OCI-LY7 (cell line): Measurements from ENCODE around the gene ARID5B. TPM values are rescaled to one million over a fixed set of nuclear protein-coding genes. Genes with fewer than 3 reads are reported as not detected.

Source experiments
- BruUV-seq: library from RNA; stranded (reverse); fragments of 400-500 nt; replicated peaks from 2 replicates; lab custom pipeline; 2021; lab: Mats Ljungman, UMichigan
- CTCF ChIA-PET: fragments of 300-600 bp; sonication (Branson Sonifier 250); formaldehyde crosslinking; loops from one replicate; lab custom pipeline; 2022; ENCODE audit warnings: antibody characterized with exemption; ENCODE audit not compliant: unreplicated experiment; lab: Charles Lee
- POLR2A ChIA-PET: fragments of 300-600 bp; sonication (Branson Sonifier 250); formaldehyde crosslinking; loops from one replicate; lab custom pipeline; 2022; ENCODE audit warnings: antibody characterized with exemption; lab: Charles Lee
- DNase-seq: peaks from one replicate; pipeline ENCODE4 v3.0.0-alpha.2; 2015; ENCODE audit warnings: low spot score
- H2AFZ ChIP-seq: fragments of 200-600 bp; sonication (generic), shearing (Covaris generic); 2 replicates; pipeline ENCODE4 v1.6.1; 2014; ENCODE audit warnings: mild to moderate bottlenecking, antibody characterized with exemption, low read length, moderate library complexity
- H3K27ac ChIP-seq: fragments of 200-600 bp; sonication (generic); 2 replicates; pipeline ENCODE4 v1.5.1; 2014; ENCODE audit warnings: mixed run types, low read depth, mild to moderate bottlenecking, moderate library complexity, low read length, inconsistent platforms; ENCODE audit not compliant: poor library complexity, severe bottlenecking
- H3K36me3 ChIP-seq: fragments of 200-600 bp; sonication (generic); 2 replicates; pipeline ENCODE4 v1.6.1; 2014; ENCODE audit warnings: mild to moderate bottlenecking, antibody characterized with exemption, low read length, moderate library complexity, mixed read lengths; ENCODE audit not compliant: insufficient read depth
- H3K4me1 ChIP-seq: fragments of 200-600 bp; sonication (generic); 2 replicates; pipeline ENCODE4 v1.5.1; 2014; ENCODE audit warnings: mild to moderate bottlenecking, low read length; ENCODE audit not compliant: insufficient read depth, poor library complexity, severe bottlenecking
- H3K4me2 ChIP-seq: fragments of 200-600 bp; sonication (generic); 2 replicates; pipeline ENCODE4 v1.6.1; 2014; ENCODE audit warnings: mild to moderate bottlenecking, low read length
- H3K4me3 ChIP-seq: fragments of 200-600 bp; sonication (generic); 2 replicates; pipeline ENCODE4 v1.5.1; 2014; ENCODE audit warnings: mild to moderate bottlenecking, low read depth, low read length; ENCODE audit not compliant: poor library complexity, severe bottlenecking
- H3K79me2 ChIP-seq: fragments of 200-600 bp; sonication (generic); 2 replicates; pipeline ENCODE4 v1.6.1; 2016; ENCODE audit warnings: low read depth, mild to moderate bottlenecking, low read length, moderate library complexity, mixed read lengths; ENCODE audit not compliant: insufficient read depth
- H3K9me2 ChIP-seq: fragments of 200-600 bp; sonication (generic); 2 replicates; pipeline ENCODE4 v1.6.1; 2016; ENCODE audit warnings: mild to moderate bottlenecking, low read length, mixed read lengths; ENCODE audit not compliant: insufficient read depth
- H3K9me3 ChIP-seq: fragments of 200-600 bp; sonication (generic); 2 replicates; pipeline ENCODE4 v1.6.1; 2014; ENCODE audit warnings: mild to moderate bottlenecking, mixed run types, low read length, mixed read lengths
- H4K20me1 ChIP-seq: fragments of 200-600 bp; sonication (generic); 2 replicates; pipeline ENCODE4 v1.6.1; 2014; ENCODE audit warnings: mild to moderate bottlenecking, antibody characterized with exemption, low read length, moderate library complexity, mixed read lengths; ENCODE audit not compliant: insufficient read depth
- CTCF ChIP-seq: fragments of 200-600 bp; sonication (generic); conservative IDR thresholded peaks from 2 replicates; pipeline ENCODE4 v1.5.1; 2014; ENCODE audit warnings: mild to moderate bottlenecking, antibody characterized with exemption, low read length, moderate library complexity, mixed read lengths
- EZH2phosphoT487 ChIP-seq: fragments of 200-600 bp; sonication (generic); IDR thresholded peaks from 2 replicates; pipeline ENCODE4 v1.6.1; 2018; ENCODE audit warnings: low read depth, borderline replicate concordance, mild to moderate bottlenecking, mixed run types, antibody characterized with exemption, low read length, moderate library complexity, mixed read lengths
- intact Hi-C: fragments of 100-400 bp; cut with micrococcal nuclease; formaldehyde crosslinking; loops from one replicate; pipeline ENCODE4 v1.10.0; 2022; ENCODE audit not compliant: unreplicated experiment
- total RNA-seq, 2 experiments: library from RNA; depleted of rRNA in 1 of 2; stranded (reverse); fragments of >200 nt in 1 of 2; shearing (Covaris generic) in 1 of 2; gene quantifications; 2 replicates each; pipeline ENCODE4 v1.2.3, GENCODE V29; 2014 to 2022

ARID5B gene
- total RNA-seq, 2 experiments from 2014 or later: 38.0 to 56.7 TPM

- TF ChIP-seq CTCF (no peak), EZH2phosphoT487 (no peak)
- H3K9me2 ChIP-seq: no peaks in the 10 kb centered on the region
- H4K20me1 ChIP-seq: no peaks in the 10 kb centered on the region
- H3K36me3 ChIP-seq: no peaks in the 10 kb centered on the region
- H3K9me3 ChIP-seq: no peaks in the 10 kb centered on the region
- intact Hi-C loops: no loop called here
- peaks cover 42% of the 10 kb centered on the region for H3K4me1 ChIP-seq
- no peak overlapping the region for H3K4me3 ChIP-seq
- ChIA-PET POLR2A (interaction anchor here (0.6 kb wide), 1 partner anchor 119 kb away, joined by 3 read pairs; no protein-coding TSS in a partner anchor), CTCF (no interaction called here)
- no peak for DNase-seq
- H3K4me2 ChIP-seq: no peak overlapping the region
- H3K79me2 ChIP-seq: no peaks in the 10 kb centered on the region
- H2AFZ ChIP-seq: no peak overlapping the region
- no peak overlapping the region for H3K27ac ChIP-seq
- BruUV-seq: no TSS peak
These were observed 210.8 kb downstream of the ARID5B start for GRCh38 chr10:62112300-62112699.

GRCh38 chr10:62112963-62113362 is 211.5 kb downstream of the ARID5B start:
- BruUV-seq: no TSS peak
- H3K9me3 ChIP-seq: no peaks in the 10 kb centered on the region
- no peaks in the 10 kb centered on the region for H3K79me2 ChIP-seq
- H3K36me3 ChIP-seq: no peaks in the 10 kb centered on the region
- no peak for DNase-seq
- CTCF ChIA-PET: no interaction called here
- POLR2A ChIA-PET: no interaction called here
- no peak overlapping the region for H3K4me2 ChIP-seq
- intact Hi-C loops: no loop called here
- H4K20me1 ChIP-seq: no peaks in the 10 kb centered on the region
- H3K4me3 ChIP-seq: no peak overlapping the region
- no peak for TF ChIP-seq EZH2phosphoT487
- no peak for TF ChIP-seq CTCF
- H3K27ac ChIP-seq: no peak overlapping the region
- no peaks in the 10 kb centered on the region for H3K9me2 ChIP-seq
- peak overlapping the region; percentile 30; the same call in 1 of the 2 replicates for H2AFZ ChIP-seq
- peaks cover 37% of the 10 kb centered on the region for H3K4me1 ChIP-seq

- Histone ChIP-seq H3K9me2 (no peaks in the 10 kb centered on the region), H3K9me3 (no peaks in the 10 kb centered on the region), H2AFZ (no peak overlapping the region), H3K79me2 (no peaks in the 10 kb centered on the region), H3K27ac (no peak overlapping the region), H3K4me1 (peaks cover 30% of the 10 kb centered on the region), H3K4me2 (no peak overlapping the region), H3K36me3 (no peaks in the 10 kb centered on the region), H3K4me3 (no peak overlapping the region), H4K20me1 (no peaks in the 10 kb centered on the region)
- CTCF ChIA-PET: no interaction called here
- no peak for DNase-seq
- POLR2A ChIA-PET: interaction anchor here (0.8 kb wide), 2 partner anchors 15 to 120 kb away, joined by 3 read pairs; no protein-coding TSS in a partner anchor
- intact Hi-C loops: no loop called here
- no peak for TF ChIP-seq CTCF
- BruUV-seq: no TSS peak
These were observed 212.2 kb downstream of the ARID5B start for GRCh38 chr10:62113680-62114079.
